A549 (cell line): ENCODE data around the gene TNS3. TPM values are rescaled to one million over a fixed set of nuclear protein-coding genes. Genes with fewer than 3 reads are reported as not detected.

ENCODE experiments used
- ATAC-seq, 2 experiments: fragments of 200-7000 bp in 1 of 2; fragments of >200 bp in 1 of 2; cut with Nextera tagmentation in 1 of 2; cut with Tn5 transposase in 1 of 2; 3 replicates each; pipeline versions ENCODE4 v1.8.0 to v1.9.1; 2018 to 2020; ENCODE audit warnings: mild to moderate bottlenecking in 1 of 2, moderate library complexity in 1 of 2
- CTCF ChIA-PET: fragments of 300-600 bp; sonication (Branson Sonifier 250); formaldehyde crosslinking; extraction: SDS; loops from one replicate; lab custom pipeline; 2021; ENCODE audit warnings: antibody characterized with exemption, inconsistent platforms; lab: Yijun Ruan, JAX
- POLR2A ChIA-PET: fragments of 350-600 bp; formaldehyde crosslinking; extraction: SDS; loops from one replicate; lab custom pipeline; 2021; ENCODE audit warnings: antibody characterized with exemption, inconsistent platforms; lab: Yijun Ruan, JAX
- DNase-seq, 2 experiments: peaks; one replicate each; pipeline versions ENCODE4 v3.0.0 to v3.0.0-alpha.2; 2011 to 2016; ENCODE audit warnings: low read depth in 1 of 2, low spot score in 1 of 2
- FAIRE-seq: peaks from 2 replicates; lab custom pipeline; 2011; peaks lifted over from hg19 to GRCh38; lab: Jason Lieb, UNC
- H3K27ac ChIP-seq, 2 experiments: fragments of >200 bp; sonication (Bioruptor Twin); formaldehyde crosslinking; 3 replicates each; pipeline ENCODE4 v1.5.1; 2016 to 2017
- H3K4me1 ChIP-seq: fragments of >200 bp; sonication (Bioruptor Twin); formaldehyde crosslinking; 3 replicates; pipeline ENCODE4 v1.6.1; 2016
- H3K4me2 ChIP-seq: fragments of >200 bp; sonication (Bioruptor Twin); formaldehyde crosslinking; 3 replicates; pipeline ENCODE4 v1.6.1; 2016
- H3K4me3 ChIP-seq: fragments of >200 bp; sonication (Bioruptor Twin); formaldehyde crosslinking; 3 replicates; pipeline ENCODE4 v1.5.1; 2016
- H3K9me3 ChIP-seq: fragments of >200 bp; sonication (Bioruptor Twin); formaldehyde crosslinking; 3 replicates; pipeline ENCODE4 v1.6.1; 2016
- BCL3 ChIP-seq: fragments of >200 bp; sonication (Bioruptor Twin); formaldehyde crosslinking; IDR thresholded peaks from 3 replicates; pipeline ENCODE4 v1.6.1; 2016
- CEBPB ChIP-seq, 2 experiments: fragments of >200 bp in 1 of 2; sonication (Bioruptor Twin) in 1 of 2; formaldehyde crosslinking in 1 of 2; IDR thresholded peaks; 2 replicates each; pipeline ENCODE4 v1.6.1; 2012 to 2016
- CHD4 ChIP-seq: fragments of 200-600 bp; sonication (generic); IDR thresholded peaks from 2 replicates; pipeline ENCODE4 v1.6.1; 2016; ENCODE audit warnings: antibody characterized with exemption, mild to moderate bottlenecking, borderline replicate concordance
- CTCF ChIP-seq: fragments of >200 bp; sonication (Bioruptor Twin); formaldehyde crosslinking; IDR thresholded peaks from 3 replicates; pipeline ENCODE4 v1.5.1; 2016
- EHF ChIP-seq: fragments of 250-450 bp; sonication (Bioruptor Pico); IDR thresholded peaks from 2 replicates; pipeline ENCODE4 v1.5.0; 2020; ENCODE audit warnings: mild to moderate bottlenecking
- EHMT2 ChIP-seq: fragments of 200-600 bp; sonication (generic); IDR thresholded peaks from 2 replicates; pipeline ENCODE4 v1.6.1; 2016; ENCODE audit warnings: antibody characterized with exemption, low read depth, mild to moderate bottlenecking, moderate library complexity
- ESRRA ChIP-seq: fragments of 150-350 bp; IDR thresholded peaks from 2 replicates; pipeline ENCODE4 v1.6.1; 2014; ENCODE audit warnings: mild to moderate bottlenecking, low read length, borderline replicate concordance
- FOSL2 ChIP-seq, 2 experiments: fragments of 450-650 bp in 1 of 2; fragments of >200 bp in 1 of 2; sonication (Bioruptor Twin) in 1 of 2; formaldehyde crosslinking; IDR thresholded peaks; 2 replicates each; pipeline versions ENCODE4 v1.5.0 to v1.6.1; 2016 to 2020; ENCODE audit warnings: mild to moderate bottlenecking in 1 of 2, moderate library complexity in 1 of 2
- GATA3 ChIP-seq: IDR thresholded peaks from 2 replicates; pipeline ENCODE4 v1.6.1; 2012; ENCODE audit warnings: borderline replicate concordance
- HES2 ChIP-seq: fragments of >200 bp; sonication (Bioruptor Twin); formaldehyde crosslinking; IDR thresholded peaks from 2 replicates; pipeline ENCODE4 v1.6.1; 2016
- HOXB13 ChIP-seq: fragments of 250-450 bp; sonication (Bioruptor Pico); IDR thresholded peaks from 2 replicates; pipeline ENCODE4 v1.5.0; 2020; ENCODE audit warnings: low read depth, mild to moderate bottlenecking, moderate library complexity
- HOXB5 ChIP-seq: fragments of 250-450 bp; sonication (Bioruptor Pico); IDR thresholded peaks from 2 replicates; pipeline ENCODE4 v1.5.0; 2020; ENCODE audit warnings: mild to moderate bottlenecking, moderate library complexity
- JUN ChIP-seq, 2 experiments: fragments of >200 bp; sonication (Bioruptor Twin); formaldehyde crosslinking; IDR thresholded peaks; 2 replicates in 1 of 2; 3 replicates in 1 of 2; pipeline ENCODE4 v1.6.1; 2016 to 2017
- JUNB ChIP-seq: fragments of >200 bp; sonication (Bioruptor Twin); formaldehyde crosslinking; IDR thresholded peaks from 2 replicates; pipeline ENCODE4 v1.6.1; 2016
- KDM5A ChIP-seq: fragments of 200-600 bp; sonication (generic); IDR thresholded peaks from 2 replicates; pipeline ENCODE4 v1.6.1; 2016; ENCODE audit warnings: antibody characterized with exemption, mild to moderate bottlenecking
- MAX ChIP-seq: IDR thresholded peaks from 2 replicates; pipeline ENCODE4 v1.6.1; 2012
- MYC ChIP-seq: IDR thresholded peaks from 2 replicates; pipeline ENCODE4 v1.6.1; 2012; ENCODE audit warnings: mild to moderate bottlenecking, inconsistent platforms, low read length, improper control_type of control experiment, borderline replicate concordance
- NR3C1 ChIP-seq: fragments of >200 bp; sonication (Bioruptor Twin); formaldehyde crosslinking; IDR thresholded peaks from 3 replicates; pipeline ENCODE4 v1.6.1; 2017
- RAD21 ChIP-seq, 2 experiments: fragments of >200 bp in 1 of 2; sonication (Bioruptor Twin) in 1 of 2; formaldehyde crosslinking in 1 of 2; IDR thresholded peaks in 1 of 2; conservative IDR thresholded peaks in 1 of 2; 2 replicates in 1 of 2; 3 replicates in 1 of 2; pipeline ENCODE4 v1.6.1; 2012 to 2018; ENCODE audit warnings: inconsistent platforms in 1 of 2
- RCOR1 ChIP-seq: fragments of 150-350 bp; IDR thresholded peaks from 2 replicates; pipeline ENCODE4 v1.6.1; 2014; ENCODE audit warnings: antibody characterized with exemption, low read length, low read depth
- SMC3 ChIP-seq: fragments of >200 bp; sonication (Bioruptor Twin); formaldehyde crosslinking; IDR thresholded peaks from 3 replicates; pipeline ENCODE4 v1.6.1; 2018; ENCODE audit warnings: inconsistent platforms
- SREBF2 ChIP-seq: fragments of 450-650 bp; IDR thresholded peaks from 2 replicates; pipeline ENCODE4 v1.6.1; 2014; ENCODE audit warnings: mild to moderate bottlenecking, moderate library complexity
- USF2 ChIP-seq: fragments of 450-650 bp; IDR thresholded peaks from 2 replicates; pipeline ENCODE4 v1.6.1; 2014; ENCODE audit warnings: antibody characterized with exemption
- WGBS: methylation state at CpG from one replicate; pipeline ENCODE4 v1.1.6; 2017; ENCODE audit errors: missing lambda C conversion rate; 5-methylcytosine and 5-hydroxymethylcytosine counted together
- polyA plus RNA-seq, 4 experiments: library from polyadenylated mRNA; depleted of rRNA in 3 of 4; stranded (reverse); fragments of >200 nt; fragmentation: RNase III in 1 of 4; extraction: RNeasy Plus Mini Kit Qiagen cat#74134 plus additional on column Dnase treatment in 1 of 4; gene quantifications; 2 replicates in 3 of 4; 3 replicates in 1 of 4; pipeline ENCODE4 v1.2.3, GENCODE V29; 2011 to 2017

TNS3 gene
- polyA plus RNA-seq, 2 of the 4 experiments (the other 2 are of a cell fraction), result 107 to 134 TPM

GRCh38 chr7:47597379-47597778 lies 15.5 kb upstream of the TNS3 start:
- peaks cover 88% of the 10 kb centered on the region for H3K4me1 ChIP-seq
- no peak for TF ChIP-seq SREBF2
- TF ChIP-seq MYC, result no peak
- peak; percentile 72; the same call in 1 of the 2 replicates for TF ChIP-seq HOXB13 (CRISPR knock-in tag)
- TF ChIP-seq FOSL2 (IDR thresholded peaks at IDR 0.05), result no peak
- TF ChIP-seq FOSL2 (CRISPR knock-in tag; IDR thresholded peaks at IDR 0.05), result no peak
- ChIA-PET POLR2A (interaction anchor here (0.7 to 1.5 kb wide), 2 partner anchors 8 to 174 kb away, joined by 3 read pairs; no protein-coding TSS in a partner anchor), CTCF (interaction anchor here (0.6 to 1.6 kb wide), 10 partner anchors 8 to 55 kb away, joined by 3 to 7 read pairs (median 4); partner anchors contain the start of gene TNS3)
- H3K4me2 ChIP-seq, result peak overlapping the region; percentile 63
- peak overlapping the region; percentile 99 for H3K27ac ChIP-seq
- FAIRE-seq (no peak), ATAC-seq (no peak), DNase-seq (no peak)
- WGBS, result 76% methylated on average over 5 of the region's 5 CpGs
- H3K9me3 ChIP-seq, result no peaks in the 10 kb centered on the region
- no peak overlapping the region for H3K4me3 ChIP-seq

- H3K4me3 ChIP-seq, result no peak overlapping the region
- POLR2A ChIA-PET, result interaction anchor here (0.7 to 1.5 kb wide), 2 partner anchors 8 to 174 kb away, joined by 3 read pairs; no protein-coding TSS in a partner anchor
- FAIRE-seq (no peak), DNase-seq (peak in 1 of 2 experiments; percentile 68), ATAC-seq (peak in 1 of 2 experiments; percentile 12; a peak in 3 of 6 replicates)
- TF ChIP-seq FOSL2 (IDR thresholded peaks at IDR 0.05) (0 out of 2 replicates have a peak, but pooled peaks have one; percentile 17), FOSL2 (CRISPR knock-in tag; IDR thresholded peaks at IDR 0.05) (peak; percentile 70), CTCF (peak; percentile 25), EHF (peak; percentile 67; the same call in 1 of the 2 replicates), HOXB5 (CRISPR knock-in tag) (no peak), KDM5A (no peak), NR3C1 (no peak), JUNB (peak; percentile 29; the same call in 1 of the 2 replicates), RAD21 (conservative IDR thresholded peaks at IDR 0.05 in 1 of 2, IDR thresholded peaks at IDR 0.05 in 1 of 2) (peak; percentile 34 to 43; a peak in 4 of 5 replicates), MYC (no peak), MAX (peak; percentile 60), HOXB13 (CRISPR knock-in tag) (peak; percentile 65), BCL3 (no peak), GATA3 (peak; percentile 53; the same call in 1 of the 2 replicates), RCOR1 (no peak), EHMT2 (no peak), USF2 (no peak), SMC3 (no peak; the same call in none of the 3 replicates), JUN (IDR thresholded peaks at IDR 0.05) (peak in 1 of 2 experiments; percentile 41; a peak in 1 of 5 replicates), CEBPB (IDR thresholded peaks at IDR 0.05) (no peak), CHD4 (no peak), HES2 (no peak), ESRRA (no peak)
- H3K4me2 ChIP-seq, result peak overlapping the region; percentile 63
- peak overlapping the region; percentile 99 for H3K27ac ChIP-seq
- H3K9me3 ChIP-seq, result no peaks in the 10 kb centered on the region
- CTCF ChIA-PET, result interaction anchor here (0.8 to 1.6 kb wide), 12 partner anchors 8 to 55 kb away, joined by 3 to 7 read pairs (median 4); partner anchors contain the start of gene TNS3
- 37% methylated on average over 12 of the region's 12 CpGs for WGBS
- peaks cover 86% of the 10 kb centered on the region for H3K4me1 ChIP-seq
Measured at GRCh38 chr7:47596502-47597202, 14.7 kb upstream of the TNS3 start.
